Measurements from ENCODE around the gene JAML. TPM values are rescaled to one million over a fixed set of nuclear protein-coding genes. Genes with fewer than 3 reads are reported as not detected.
A peak's percentile ranks its signal among the peaks of the same experiment; 100 is the strongest.

The JAML gene
- polyA plus RNA-seq, 1 donor from 2014 or later = 5.9 TPM

DNA sequence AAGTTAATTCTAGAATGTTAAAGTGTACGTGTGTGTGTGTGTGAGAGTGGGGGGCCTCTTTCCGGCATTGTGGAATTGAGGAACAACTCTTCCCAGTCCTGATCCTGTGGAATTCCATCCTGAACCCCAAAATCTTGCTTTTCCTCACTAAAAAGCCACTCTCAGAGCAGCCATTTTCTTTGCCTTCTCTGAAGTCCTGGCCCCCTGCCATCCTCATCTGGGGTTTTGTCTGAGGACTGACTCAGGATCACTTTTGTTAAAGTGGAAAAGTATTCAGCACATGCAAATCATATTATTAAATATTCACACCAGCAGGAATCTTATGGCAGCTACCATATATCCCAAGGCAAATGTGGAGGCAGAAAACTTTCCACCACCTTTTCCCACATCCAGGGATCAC lies 76.0 kb downstream of the JAML start:
- Mint-ChIP-seq H3K36me3 (peaks cover 3% of the 10 kb centered on the region), H3K27me3 (peaks cover 36% of the 10 kb centered on the region), H3K4me3 (peak overlapping the region in 1 of 4 donors; percentile 43), H3K27ac (no peak overlapping the region), H3K9me3 (no peaks in the 10 kb centered on the region), H3K4me1 (peaks cover 0 to 5% (median 3%) of the 10 kb centered on the region in 3 donors)

DNA sequence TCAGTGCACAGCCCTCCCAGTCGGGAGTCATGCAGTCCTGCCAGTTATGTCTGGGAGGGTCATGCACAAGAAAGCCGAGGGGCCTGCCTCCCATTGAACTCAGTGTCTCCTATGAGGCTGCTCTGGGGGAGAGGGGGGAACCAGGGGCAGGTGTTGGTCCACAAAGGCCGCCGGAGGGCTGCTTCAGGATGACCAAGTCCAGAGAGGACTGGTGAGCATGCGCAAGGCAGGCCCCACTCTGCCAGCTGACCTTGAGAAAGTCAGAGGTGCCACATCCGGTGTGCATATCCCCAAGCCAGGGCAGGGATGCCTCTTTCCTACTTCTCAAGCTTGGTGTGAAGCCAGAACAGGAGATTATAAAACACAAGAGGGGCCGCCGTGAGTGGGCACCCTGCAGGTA lies 76.6 kb downstream of the JAML start:
- Mint-ChIP-seq H3K36me3 (peaks cover 3% of the 10 kb centered on the region), H3K27ac (no peak overlapping the region), H3K4me1 (peaks cover 0 to 5% (median 3%) of the 10 kb centered on the region in 3 donors), H3K4me3 (peak overlapping the region in 1 of 4 donors; percentile 43), H3K27me3 (peaks cover 34% of the 10 kb centered on the region), H3K9me3 (no peaks in the 10 kb centered on the region)

DNA sequence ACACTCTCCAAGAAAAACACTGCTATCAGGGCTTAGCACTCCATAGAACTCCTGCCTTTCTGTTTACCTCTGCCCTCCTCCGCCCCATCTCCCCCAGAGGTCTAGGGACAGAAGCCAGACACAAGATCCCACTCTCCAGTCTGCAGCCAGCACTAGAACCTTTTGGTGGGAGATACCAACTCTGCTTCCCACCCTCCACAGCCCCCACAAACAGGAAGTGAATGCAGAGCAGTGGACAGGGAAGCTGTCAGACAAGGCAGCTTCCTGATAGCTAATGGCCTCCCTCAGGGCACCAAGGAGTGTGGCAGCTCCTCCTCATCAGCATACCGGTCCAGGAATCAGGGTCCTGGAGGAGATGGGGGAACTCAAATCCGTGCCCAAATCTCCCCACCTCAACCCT lies 77.3 kb downstream of the JAML start:
- Mint-ChIP-seq H3K4me3 (peak overlapping the region in 2 of 4 donors; percentile 34 to 39), H3K27ac (no peak overlapping the region), H3K27me3 (peaks cover 41% of the 10 kb centered on the region), H3K36me3 (peaks cover 3% of the 10 kb centered on the region), H3K4me1 (peaks cover 0 to 4% (median 3%) of the 10 kb centered on the region in 3 donors), H3K9me3 (no peaks in the 10 kb centered on the region)

DNA sequence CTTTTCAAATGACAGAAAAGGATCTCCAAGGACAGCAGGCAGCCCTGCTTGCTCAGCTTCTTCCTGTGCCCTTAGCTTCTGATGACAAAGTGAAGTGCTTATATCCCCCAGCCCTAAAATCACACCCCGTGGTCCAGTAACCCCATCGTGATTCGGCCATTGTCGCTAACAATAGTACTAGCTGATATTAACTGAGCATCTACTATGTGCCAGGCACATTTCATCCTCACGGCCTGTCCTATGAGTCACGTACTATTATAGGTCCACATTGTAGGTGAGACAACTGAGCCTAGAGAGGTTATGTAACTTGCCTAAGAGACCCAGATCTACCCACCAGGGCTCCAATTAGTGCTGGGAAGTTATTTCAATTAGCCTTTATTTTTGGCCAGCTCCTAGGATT lies 78.3 kb downstream of the JAML start:
- H3K4me3 Mint-ChIP-seq = peak overlapping the region; percentile 48 to 87 (median 70)
- peaks cover 3% of the 10 kb centered on the region for H3K36me3 Mint-ChIP-seq
- peaks cover 0 to 4% (median 3%) of the 10 kb centered on the region in 3 donors for H3K4me1 Mint-ChIP-seq
- H3K27ac Mint-ChIP-seq = no peak overlapping the region
- peaks cover 45% of the 10 kb centered on the region for H3K27me3 Mint-ChIP-seq
- H3K9me3 Mint-ChIP-seq = no peaks in the 10 kb centered on the region

DNA sequence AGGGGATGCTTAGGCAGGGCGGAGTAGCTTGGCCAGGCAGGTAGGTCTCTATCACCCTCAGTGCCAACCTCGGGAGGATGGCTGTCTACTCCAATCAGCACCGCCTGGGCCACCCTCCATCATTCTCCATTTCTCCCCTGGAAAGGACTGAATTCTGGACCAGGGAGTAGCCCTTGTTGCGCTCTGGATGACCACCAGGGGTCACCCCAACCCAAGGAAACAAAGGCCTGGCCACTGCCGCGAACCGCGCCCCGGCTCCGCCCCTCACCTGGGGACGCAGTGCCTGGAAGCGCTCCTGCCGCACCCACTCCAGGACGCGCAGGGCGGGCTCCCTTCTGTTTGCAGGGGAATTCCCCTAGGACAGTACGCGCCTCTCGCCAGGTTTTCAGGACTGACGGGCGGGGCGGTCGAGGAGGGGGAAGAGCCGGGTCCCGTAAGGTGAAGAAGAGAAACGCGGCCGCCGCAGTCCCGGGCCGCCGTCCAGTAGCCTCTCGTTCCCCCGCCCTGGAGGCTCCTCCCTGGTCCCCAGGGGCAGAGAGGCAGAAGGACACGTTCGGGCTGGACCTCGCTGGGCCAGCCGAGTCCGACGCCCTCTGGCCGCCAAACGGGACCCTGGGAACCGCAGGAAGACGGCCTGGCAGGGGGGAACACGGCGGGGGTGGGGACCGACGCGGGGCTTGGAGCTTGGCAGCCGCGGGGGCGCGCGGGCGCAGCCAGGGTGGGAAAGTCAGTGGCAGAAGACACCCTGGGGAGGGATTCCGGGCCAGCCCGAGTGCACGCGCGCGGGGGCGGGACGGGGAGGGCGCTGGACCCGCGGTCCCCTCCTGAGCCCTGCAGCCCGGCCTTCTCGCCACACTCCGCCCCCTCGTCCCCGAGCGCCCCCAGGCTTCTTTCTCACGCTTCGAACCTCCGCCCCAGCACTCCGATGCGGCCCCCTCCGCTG lies 79.3 kb downstream of the JAML start:
- Mint-ChIP-seq H3K27ac (no peak overlapping the region), H3K4me1 (peaks cover 0 to 4% (median 3%) of the 10 kb centered on the region in 3 donors), H3K27me3 (peaks cover 44% of the 10 kb centered on the region), H3K9me3 (no peaks in the 10 kb centered on the region), H3K36me3 (peaks cover 3% of the 10 kb centered on the region), H3K4me3 (peak overlapping the region; percentile 73 to 89 (median 85))

DNA sequence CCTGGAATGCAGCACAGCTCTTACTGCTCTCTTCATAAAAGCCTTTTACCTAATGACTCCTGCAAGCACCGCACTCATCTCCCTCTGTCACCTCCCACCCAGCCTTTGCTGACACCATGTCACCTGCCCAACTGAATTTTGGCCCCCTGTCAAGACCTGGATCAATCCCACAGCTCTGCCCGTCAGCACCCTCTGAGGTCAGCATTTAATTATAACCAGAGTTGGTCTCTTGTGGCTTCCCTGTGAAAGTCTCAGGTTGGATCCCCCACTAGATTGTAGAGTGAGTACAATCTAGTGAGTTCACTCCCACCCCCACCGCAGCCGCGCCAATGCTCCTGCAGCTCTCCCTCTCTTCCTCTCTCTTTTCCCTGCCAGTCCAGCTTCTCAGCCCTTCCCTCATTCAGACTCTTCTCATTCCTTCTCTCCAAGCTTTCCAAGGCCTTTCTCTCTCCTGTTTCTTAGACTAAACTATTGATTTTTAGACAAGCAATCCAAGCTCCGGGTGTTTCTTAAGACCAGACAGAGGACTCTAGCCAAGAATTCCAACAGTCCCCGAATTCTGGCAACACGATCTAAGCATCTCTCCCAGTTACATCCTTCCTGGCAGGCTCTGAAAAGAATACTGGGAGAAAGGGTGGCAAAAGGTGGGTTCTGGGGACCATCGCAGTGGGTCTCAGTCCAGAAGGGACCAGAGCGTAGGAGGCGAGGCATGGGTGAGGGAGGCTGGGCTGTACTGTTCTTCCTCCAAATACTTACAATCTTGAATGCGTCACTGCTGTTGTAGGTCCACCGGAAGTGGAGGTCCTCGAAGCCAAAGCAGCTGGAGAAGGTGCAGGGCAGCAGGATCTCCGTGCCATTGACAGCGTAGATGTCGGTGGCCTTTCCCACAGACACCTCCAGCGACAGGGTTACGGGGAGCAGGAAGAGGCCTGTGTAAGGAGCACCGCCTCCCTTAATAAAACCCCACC lies 80.2 kb downstream of the JAML start:
- Mint-ChIP-seq H3K27me3 (peaks cover 49% of the 10 kb centered on the region), H3K36me3 (peaks cover 3% of the 10 kb centered on the region), H3K27ac (no peak overlapping the region), H3K4me3 (peak overlapping the region in 3 of 4 donors; percentile 73 to 84 (median 83)), H3K4me1 (peaks cover 0 to 4% (median 3%) of the 10 kb centered on the region in 3 donors), H3K9me3 (no peaks in the 10 kb centered on the region)

Other genes starting within 250 kb of the JAML start
- gene IL10RA, start 238.6 kb downstream of the JAML start, polyA plus RNA-seq = 97.1 TPM
- not detected for gene TMPRSS4, start 147.9 kb downstream of the JAML start, polyA plus RNA-seq
- 0.38 TPM for gene SMIM35, start 138.0 kb downstream of the JAML start, polyA plus RNA-seq
- gene SCN4B, start 72.2 kb downstream of the JAML start, polyA plus RNA-seq = not detected
- gene SCN2B, start 48.4 kb downstream of the JAML start, polyA plus RNA-seq = not detected
- gene MPZL3, start 27.4 kb upstream of the JAML start, polyA plus RNA-seq = 0.95 TPM
- not detected for gene MPZL2, start 39.3 kb upstream of the JAML start, polyA plus RNA-seq
- gene CD3E, start 79.7 kb upstream of the JAML start, polyA plus RNA-seq = 31.4 TPM
- gene CD3D, start 117.7 kb upstream of the JAML start, polyA plus RNA-seq = 31.6 TPM
- 12.9 TPM for gene CD3G, start 119.3 kb upstream of the JAML start, polyA plus RNA-seq
- 18.3 TPM for gene UBE4A, start 134.6 kb upstream of the JAML start, polyA plus RNA-seq
- 547 TPM for gene ATP5MG, start 176.6 kb upstream of the JAML start, polyA plus RNA-seq
- gene KMT2A, start 211.5 kb upstream of the JAML start, polyA plus RNA-seq = 23.6 TPM

Measured in IgD-negative memory B cell (primary cell).